Nephron (organoid): Measurements from ENCODE around the gene FOXR1.
"Not testable (repeated sequence)": the region's sequence is repeated elsewhere in the genome, so short reads cannot be mapped to it uniquely, and the experiment has no call there.

Experiments used
- H3K27ac Mint-ChIP-seq, 3 experiments: 2 replicates each; pipeline ENCODE4 v1.8.0; 2020; ENCODE audit warnings: mixed read lengths in 3 of 3, mild to moderate bottlenecking in 2 of 3, moderate library complexity in 1 of 3
- H3K27me3 Mint-ChIP-seq: 2 replicates; pipeline ENCODE4 v1.8.0; 2021; ENCODE audit warnings: low read depth, mild to moderate bottlenecking, moderate library complexity, mixed read lengths
- H3K36me3 Mint-ChIP-seq: 2 replicates; pipeline ENCODE4 v1.8.0; 2020; ENCODE audit warnings: low read depth, mixed read lengths
- H3K4me1 Mint-ChIP-seq: 2 replicates; pipeline ENCODE4 v1.8.0; 2020; ENCODE audit warnings: mixed read lengths
- H3K4me3 Mint-ChIP-seq, 3 experiments: 2 replicates each; pipeline ENCODE4 v1.8.0; 2020; ENCODE audit warnings: mild to moderate bottlenecking in 3 of 3, mixed read lengths in 3 of 3, moderate library complexity in 2 of 3
- H3K9me3 Mint-ChIP-seq: 2 replicates; pipeline ENCODE4 v1.8.0; 2020; ENCODE audit warnings: mixed read lengths
- CTCF ChIP-seq, 3 experiments: fragments of 200-600 bp; sonication (generic); IDR thresholded peaks; one replicate each; pipeline ENCODE4 v1.5.0; 2021; ENCODE audit warnings: antibody characterized with exemption in 3 of 3; ENCODE audit not compliant: unreplicated experiment in 3 of 3

FOXR1 gene

DNA sequence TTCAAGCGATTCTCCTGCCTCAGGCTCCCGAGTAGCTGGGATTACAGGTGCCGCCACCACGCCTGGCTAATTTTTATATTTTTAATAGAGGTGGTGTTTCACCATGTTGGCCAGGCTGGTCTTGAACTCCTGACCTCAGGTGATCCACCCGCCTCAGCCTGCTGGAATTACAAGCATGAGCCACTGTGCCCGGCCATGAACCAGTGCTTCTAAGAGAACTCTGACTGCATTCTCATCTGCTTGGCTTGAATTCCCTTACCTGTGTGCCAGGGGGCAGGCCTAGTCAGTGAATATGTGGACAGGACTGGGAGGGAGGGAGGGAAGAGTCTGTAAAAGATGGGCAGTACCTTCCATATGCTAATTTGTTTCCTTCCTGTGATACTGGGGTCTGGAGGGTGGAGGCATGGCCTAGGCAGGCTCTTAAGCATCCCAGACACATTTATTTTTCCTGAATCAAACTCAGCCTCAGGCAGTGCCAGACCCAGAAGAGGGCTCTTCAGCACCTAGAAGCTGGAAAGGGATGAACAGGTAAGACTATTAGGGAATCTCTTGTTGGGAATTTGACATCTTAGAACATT, 40.0 kb downstream of the FOXR1 start:
- no peaks in the 10 kb centered on the region for H3K9me3 Mint-ChIP-seq
- H3K27ac Mint-ChIP-seq, result no peak overlapping the region

DNA sequence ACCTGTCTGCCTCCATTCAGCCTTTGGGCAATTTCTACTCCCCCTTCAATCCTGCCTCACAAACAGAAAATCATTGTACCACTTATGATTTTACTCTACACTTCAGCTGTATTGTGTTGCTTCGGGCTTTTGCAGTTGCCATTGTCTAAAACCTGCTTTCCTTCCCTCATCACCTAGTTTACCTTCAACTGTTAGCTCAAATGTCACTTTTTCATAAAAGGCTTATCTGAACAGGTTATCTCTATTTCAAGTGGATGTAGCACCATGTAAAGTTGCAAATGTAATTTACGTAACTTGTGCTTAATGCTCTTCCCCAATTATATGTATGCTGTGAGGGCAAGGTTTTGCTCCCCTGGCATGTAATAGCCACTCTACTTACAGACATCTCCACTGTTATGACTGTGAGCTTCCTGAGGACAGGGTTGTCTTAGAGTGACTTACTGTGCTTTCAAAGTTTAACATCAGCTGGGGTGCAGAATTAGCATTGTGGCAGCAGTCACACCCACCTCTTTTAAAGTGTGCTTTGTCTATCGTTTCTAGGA, 41.1 kb downstream of the FOXR1 start:
- TF ChIP-seq CTCF (IDR thresholded peaks at IDR 0.05; ENCODE audit: unreplicated experiment in 3 of 3), result no peak
- Mint-ChIP-seq H3K27ac (no peak overlapping the region), H3K36me3 (peaks cover 65% of the 10 kb centered on the region), H3K4me1 (peaks cover under 1% of the 10 kb centered on the region), H3K27me3 (no peaks in the 10 kb centered on the region), H3K4me3 (no peak overlapping the region), H3K9me3 (no peaks in the 10 kb centered on the region)

More for the DNA sequence above, 40.0 kb downstream of the FOXR1 start:
- Mint-ChIP-seq H3K4me3 (no peak overlapping the region), H3K4me1 (no peaks in the 10 kb centered on the region), H3K36me3 (peaks cover 66% of the 10 kb centered on the region), H3K27me3 (no peaks in the 10 kb centered on the region)
- TF ChIP-seq CTCF (IDR thresholded peaks at IDR 0.05; ENCODE audit: unreplicated experiment in 3 of 3), result no peak

GRCh38 chr11:119014209-119014924, 42.8 kb downstream of the FOXR1 start:
- Mint-ChIP-seq H3K4me1 (peaks cover 10% of the 10 kb centered on the region), H3K36me3 (peaks cover 67% of the 10 kb centered on the region), H3K9me3 (no peaks in the 10 kb centered on the region), H3K27ac (no peak overlapping the region), H3K4me3 (peak overlapping the region; percentile 34 to 58 (median 56)), H3K27me3 (no peaks in the 10 kb centered on the region)
- no peak for TF ChIP-seq CTCF (IDR thresholded peaks at IDR 0.05; ENCODE audit: unreplicated experiment in 3 of 3)

- H3K9me3 Mint-ChIP-seq, result no peaks in the 10 kb centered on the region
- peaks cover 65% of the 10 kb centered on the region for H3K36me3 Mint-ChIP-seq
- TF ChIP-seq CTCF (IDR thresholded peaks at IDR 0.05; ENCODE audit: unreplicated experiment in 3 of 3), result no peak
- H3K4me1 Mint-ChIP-seq, result peaks cover 16% of the 10 kb centered on the region
- peak overlapping the region in 1 of 3 experiments; percentile 34 for H3K27ac Mint-ChIP-seq
- no peaks in the 10 kb centered on the region for H3K27me3 Mint-ChIP-seq
- H3K4me3 Mint-ChIP-seq, result peak overlapping the region; percentile 42 to 76 (median 68)
Observed at GRCh38 chr11:119015054-119015611, 43.6 kb downstream of the FOXR1 start.

DNA sequence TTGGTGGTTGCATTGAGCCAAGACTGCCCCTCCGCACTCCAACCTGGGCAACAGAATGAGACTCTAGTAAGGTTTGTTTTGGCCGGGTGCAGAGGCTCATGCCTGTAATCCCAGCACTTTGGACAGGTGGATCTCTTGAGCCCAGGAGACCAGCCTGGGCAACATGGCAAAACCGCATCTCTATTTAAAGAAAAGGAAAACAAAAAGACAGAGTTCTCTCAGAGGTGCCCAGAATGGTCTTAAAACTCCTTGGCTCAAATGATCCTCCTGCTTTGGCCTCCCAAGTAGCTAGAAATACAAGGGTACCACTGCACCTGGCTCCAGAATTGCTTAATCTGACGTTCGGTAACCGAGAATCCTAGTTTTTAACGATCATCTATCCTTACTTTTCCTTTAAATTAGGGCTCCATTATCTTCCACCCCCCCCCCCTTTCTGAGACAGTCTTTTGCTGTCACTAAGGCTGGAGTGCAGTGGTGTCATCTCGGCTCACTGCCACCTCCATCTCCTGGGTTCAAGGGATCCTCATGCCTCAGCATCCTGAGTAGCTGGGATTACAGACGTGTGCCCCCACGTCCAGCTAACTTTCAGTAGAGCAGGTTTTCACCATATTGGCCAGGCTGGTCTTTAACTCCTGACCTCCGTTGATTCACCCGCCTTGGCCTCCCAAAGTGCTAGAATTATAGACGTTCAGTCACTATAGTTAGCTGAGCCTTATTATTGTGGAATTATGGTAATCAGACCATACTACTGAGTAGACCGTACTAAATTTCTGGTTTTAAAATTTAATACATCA, 44.9 kb downstream of the FOXR1 start:
- H3K27ac Mint-ChIP-seq, result no peak overlapping the region
- peaks cover 19% of the 10 kb centered on the region for H3K4me1 Mint-ChIP-seq
- TF ChIP-seq CTCF (IDR thresholded peaks at IDR 0.05; ENCODE audit: unreplicated experiment in 3 of 3), result no peak
- H3K4me3 Mint-ChIP-seq, result peak overlapping the region; percentile 99 to 100 (median 99)
- H3K27me3 Mint-ChIP-seq, result no peaks in the 10 kb centered on the region
- no peaks in the 10 kb centered on the region for H3K9me3 Mint-ChIP-seq
- peaks cover 63% of the 10 kb centered on the region for H3K36me3 Mint-ChIP-seq

DNA sequence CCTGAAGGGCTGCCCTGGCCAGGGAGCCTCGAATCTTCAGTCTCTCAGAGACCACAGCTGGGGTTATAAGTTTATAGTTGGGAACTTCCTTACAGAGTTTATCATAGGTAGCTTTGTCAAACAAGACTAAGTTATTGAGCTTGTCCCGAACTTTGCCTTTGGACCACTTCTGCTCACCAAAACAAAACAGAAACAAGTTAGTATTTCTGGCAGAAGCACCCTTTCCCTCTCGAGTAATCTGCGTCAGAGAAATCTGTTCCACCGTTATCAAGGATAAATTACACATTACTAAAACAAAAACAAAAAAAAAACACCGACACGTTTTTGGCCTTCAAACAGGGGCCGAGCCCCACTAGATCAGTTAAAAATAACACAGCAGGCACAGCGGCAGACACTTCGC, 45.8 kb downstream of the FOXR1 start:
- Mint-ChIP-seq H3K4me3 (peak overlapping the region; percentile 99 to 100 (median 99)), H3K27ac (peak overlapping the region; percentile 96 to 100 (median 99)), H3K4me1 (peaks cover 22% of the 10 kb centered on the region), H3K36me3 (peaks cover 66% of the 10 kb centered on the region)
- H3K9me3 Mint-ChIP-seq, H3K27me3 Mint-ChIP-seq: not testable (repeated sequence)
